Testis (tissue), 3 donors: ENCODE results near the gene AUTS2. TPM values are rescaled to one million over a fixed set of nuclear protein-coding genes. Genes with fewer than 3 reads are reported as not detected.

Source experiments
- DNase-seq: peaks from one replicate; pipeline ENCODE4 v3.0.0-alpha.2; 2019
- H3K27ac ChIP-seq, 2 donors: fragments of 200-600 bp; sonication (generic); one replicate each; pipeline ENCODE4 v1.5.1; 2019
- H3K27me3 ChIP-seq: fragments of 200-600 bp; sonication (generic); one replicate; pipeline ENCODE4 v1.5.1; 2019
- H3K36me3 ChIP-seq: fragments of 200-600 bp; sonication (generic); one replicate; pipeline ENCODE4 v1.5.1; 2017; ENCODE audit warnings: low read depth; ENCODE audit errors: missing control alignments
- H3K4me1 ChIP-seq: fragments of 200-600 bp; sonication (generic); one replicate; pipeline ENCODE4 v1.5.1; 2019
- H3K4me3 ChIP-seq, 2 donors: fragments of 200-600 bp; sonication (generic); one replicate each; pipeline ENCODE4 v1.5.1; 2017 to 2019
- H3K9me3 ChIP-seq: fragments of 200-600 bp; sonication (generic); one replicate; pipeline ENCODE4 v1.5.1; 2017
- POLR2A ChIP-seq: fragments of 450-650 bp; IDR thresholded peaks from one replicate; pipeline ENCODE4 v1.6.1; 2017; ENCODE audit warnings: antibody characterized with exemption, mild to moderate bottlenecking, moderate library complexity
- WGBS, 2 donors: methylation state at CpG; one replicate each; pipeline ENCODE4 v1.1.5; 2018; 5-methylcytosine and 5-hydroxymethylcytosine counted together
- intact Hi-C: fragments of 100-400 bp; cut with DNase I; formaldehyde crosslinking; loops from one replicate; pipeline ENCODE4 v1.15.1; 2023; ENCODE audit warnings: low total_unique reads
- polyA plus RNA-seq: library from polyadenylated mRNA; stranded (reverse); fragments of 350-450 nt; fragmentation: Illumina TruSeq; extraction: RNeasy Lipid Tissue Mini Kit (QIAGEN cat#74804); gene quantifications from one replicate; pipeline ENCODE4 v1.2.3, GENCODE V29; 2014; ENCODE audit warnings: low read depth, low replicate concordance; ENCODE audit not compliant: insufficient read depth
- total RNA-seq, 2 donors: library from RNA; depleted of rRNA; stranded (reverse); fragments of >200 nt; gene quantifications; one replicate each; pipeline ENCODE4 v1.2.3, GENCODE V29; 2016
- TF ChIP-seq, protein P1 (sequence below), 3 experiments: fragments of 450-650 bp in 2 of 3; fragments of 200-600 bp in 1 of 3; sonication (generic) in 1 of 3; IDR thresholded peaks; one replicate each; pipeline ENCODE4 v1.5.1; 2016 to 2019; ENCODE audit warnings: antibody characterized with exemption in 3 of 3, mild to moderate bottlenecking in 2 of 3, moderate library complexity in 1 of 3

AUTS2 gene
- total and polyA plus RNA-seq, 3 donors from 2014 or later = 21.3 to 75.5 (median 56.1) TPM

- TF ChIP-seq, protein P1, sequence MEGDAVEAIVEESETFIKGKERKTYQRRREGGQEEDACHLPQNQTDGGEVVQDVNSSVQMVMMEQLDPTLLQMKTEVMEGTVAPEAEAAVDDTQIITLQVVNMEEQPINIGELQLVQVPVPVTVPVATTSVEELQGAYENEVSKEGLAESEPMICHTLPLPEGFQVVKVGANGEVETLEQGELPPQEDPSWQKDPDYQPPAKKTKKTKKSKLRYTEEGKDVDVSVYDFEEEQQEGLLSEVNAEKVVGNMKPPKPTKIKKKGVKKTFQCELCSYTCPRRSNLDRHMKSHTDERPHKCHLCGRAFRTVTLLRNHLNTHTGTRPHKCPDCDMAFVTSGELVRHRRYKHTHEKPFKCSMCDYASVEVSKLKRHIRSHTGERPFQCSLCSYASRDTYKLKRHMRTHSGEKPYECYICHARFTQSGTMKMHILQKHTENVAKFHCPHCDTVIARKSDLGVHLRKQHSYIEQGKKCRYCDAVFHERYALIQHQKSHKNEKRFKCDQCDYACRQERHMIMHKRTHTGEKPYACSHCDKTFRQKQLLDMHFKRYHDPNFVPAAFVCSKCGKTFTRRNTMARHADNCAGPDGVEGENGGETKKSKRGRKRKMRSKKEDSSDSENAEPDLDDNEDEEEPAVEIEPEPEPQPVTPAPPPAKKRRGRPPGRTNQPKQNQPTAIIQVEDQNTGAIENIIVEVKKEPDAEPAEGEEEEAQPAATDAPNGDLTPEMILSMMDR (IDR thresholded peaks at IDR 0.05) = no peak
- TF ChIP-seq POLR2A = no peak
- H3K36me3 ChIP-seq = no peaks in the 10 kb centered on the region
- no peak overlapping the region for H3K27ac ChIP-seq
- no peaks in the 10 kb centered on the region for H3K27me3 ChIP-seq
- H3K4me3 ChIP-seq = no peak overlapping the region
- no peaks in the 10 kb centered on the region for H3K4me1 ChIP-seq
- DNase-seq = no peak
- no peaks in the 10 kb centered on the region for H3K9me3 ChIP-seq
- intact Hi-C loops = no loop called here
- 94 to 98% methylated on average over 2 of the region's 2 CpGs for WGBS, 2 donors
These were observed 241.5 kb downstream of the AUTS2 start for GRCh38 chr7:69839782-69840181.

DNA sequence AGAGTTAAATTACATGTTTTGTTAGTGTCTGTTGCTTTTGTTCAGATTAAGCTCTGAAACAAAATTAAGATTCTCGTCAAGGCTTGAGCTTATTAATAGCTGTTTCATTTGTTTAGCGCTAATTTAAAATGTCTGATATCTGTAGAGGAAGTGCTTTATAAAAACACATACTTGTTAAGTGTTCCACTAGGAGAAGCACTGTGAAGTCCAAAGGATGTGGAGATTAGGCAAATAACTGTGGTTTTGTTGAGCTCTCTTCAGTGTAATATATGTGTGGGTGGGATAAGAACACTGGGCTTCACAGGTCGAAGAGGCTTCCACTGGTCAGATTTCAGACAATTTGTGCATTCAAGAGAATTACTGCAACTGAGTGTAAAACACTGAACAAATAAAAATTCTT is 242.0 kb downstream of the AUTS2 start:
- 60 to 77% methylated on average over 3 of the region's 3 CpGs for WGBS, 2 donors
- Histone ChIP-seq H3K36me3 (no peaks in the 10 kb centered on the region), H3K9me3 (no peaks in the 10 kb centered on the region), H3K4me3 (no peak overlapping the region), H3K27ac (no peak overlapping the region), H3K4me1 (no peaks in the 10 kb centered on the region), H3K27me3 (no peaks in the 10 kb centered on the region)
- intact Hi-C loops = no loop called here
- no peak for DNase-seq
- TF ChIP-seq POLR2A = no peak
- TF ChIP-seq, protein P1 (IDR thresholded peaks at IDR 0.05) = no peak

DNA sequence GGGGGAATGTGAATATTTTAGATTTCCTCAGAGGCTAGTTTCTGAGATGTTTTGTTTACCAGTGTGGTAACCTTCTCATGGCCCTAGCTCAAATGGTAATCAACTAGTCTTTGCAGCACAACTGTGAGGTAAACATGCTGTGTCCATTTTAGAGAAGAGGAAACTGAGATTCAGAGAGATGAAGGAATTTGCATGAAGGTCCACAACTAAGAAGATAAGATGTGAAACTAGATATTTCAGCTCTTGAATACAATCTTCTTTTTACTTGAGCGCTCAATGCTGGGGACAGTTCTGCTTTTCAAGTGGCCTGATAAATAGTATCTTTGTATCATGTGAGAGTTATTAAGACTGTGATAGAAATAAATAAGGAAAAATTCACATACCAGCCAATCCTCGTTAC is 245.4 kb downstream of the AUTS2 start:
- H3K4me1 ChIP-seq = no peaks in the 10 kb centered on the region
- 78 to 84% methylated on average over 2 of the region's 2 CpGs for WGBS, 2 donors
- TF ChIP-seq, protein P1 (IDR thresholded peaks at IDR 0.05) = no peak

GRCh38 chr7:69844264-69844868 is 246.1 kb downstream of the AUTS2 start:
- WGBS, 2 donors = 55 to 65% methylated on average over 4 of the region's 4 CpGs

More for the DNA sequence above, 245.4 kb downstream of the AUTS2 start:
- no peak overlapping the region for H3K27ac ChIP-seq
- no peak for DNase-seq
- no peaks in the 10 kb centered on the region for H3K27me3 ChIP-seq
- H3K36me3 ChIP-seq = no peaks in the 10 kb centered on the region
- H3K9me3 ChIP-seq = no peaks in the 10 kb centered on the region
- intact Hi-C loops = no loop called here
- no peak overlapping the region for H3K4me3 ChIP-seq

More at GRCh38 chr7:69844264-69844868, 246.1 kb downstream of the AUTS2 start:
- H3K36me3 ChIP-seq = no peaks in the 10 kb centered on the region
- no peaks in the 10 kb centered on the region for H3K27me3 ChIP-seq
- no peaks in the 10 kb centered on the region for H3K9me3 ChIP-seq
- intact Hi-C loops = no loop called here
- H3K4me3 ChIP-seq = no peak overlapping the region
- DNase-seq = no peak
- no peak for TF ChIP-seq POLR2A
- TF ChIP-seq, protein P1 (IDR thresholded peaks at IDR 0.05) = no peak
- no peaks in the 10 kb centered on the region for H3K4me1 ChIP-seq
- no peak overlapping the region for H3K27ac ChIP-seq
